ENCODE data around the gene FADS3. TPM values are rescaled to one million over a fixed set of nuclear protein-coding genes. Genes with fewer than 3 reads are reported as not detected.

The FADS3 gene
- total and polyA plus RNA-seq, 9 of the 15 experiments (the other 6 are each of a cell fraction or from before 2014, with no cell fraction given), result 0.97 to 148 (median 92.7) TPM

DNA sequence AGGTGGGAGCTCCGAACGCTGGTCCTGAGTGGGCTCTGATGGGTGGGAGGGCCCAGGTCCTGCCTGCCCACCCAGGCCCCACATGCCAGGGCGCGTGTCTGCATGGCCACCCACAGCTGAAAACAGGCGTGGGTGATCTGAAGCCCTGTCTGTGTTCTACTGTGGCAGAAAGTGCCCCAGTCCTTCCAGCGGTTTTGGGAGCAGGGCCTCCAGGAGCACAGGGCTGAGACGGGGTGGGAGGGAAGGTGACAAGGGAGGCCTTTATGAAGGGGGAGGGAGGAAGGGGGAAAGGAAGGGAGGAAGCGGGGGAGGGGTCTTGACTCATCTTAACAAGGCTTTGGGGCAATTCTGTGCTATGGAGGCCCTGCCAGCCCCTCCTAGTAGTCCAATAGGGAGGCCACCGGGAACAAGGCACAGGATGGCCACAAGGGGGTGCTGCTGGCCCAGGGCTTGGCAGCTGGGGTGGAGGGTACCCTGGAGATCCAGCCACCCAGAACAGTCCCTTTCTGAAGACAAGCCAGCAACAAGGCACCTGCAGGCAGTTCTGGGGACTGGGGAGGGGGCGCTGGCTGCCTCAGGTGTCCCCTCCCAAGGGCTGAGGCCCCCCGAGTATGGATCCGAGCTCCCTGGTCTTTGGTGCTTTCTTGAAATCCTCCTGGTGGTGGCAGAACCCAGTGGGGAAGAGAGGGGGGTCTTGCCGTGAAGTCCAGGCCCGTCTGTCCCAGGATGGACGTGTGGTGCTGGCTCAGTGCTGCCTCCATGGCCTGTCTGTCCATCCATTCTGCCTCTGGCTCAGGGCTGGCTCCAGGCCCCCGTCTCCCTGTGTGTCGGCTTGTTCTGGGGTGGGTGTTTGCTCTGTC, 6.3 kb upstream of the FADS3 start (continued):
- no peak for TF ChIP-seq ARHGAP35 (IDR thresholded peaks at IDR 0.05; ENCODE audit: partially characterized antibody)

DNA sequence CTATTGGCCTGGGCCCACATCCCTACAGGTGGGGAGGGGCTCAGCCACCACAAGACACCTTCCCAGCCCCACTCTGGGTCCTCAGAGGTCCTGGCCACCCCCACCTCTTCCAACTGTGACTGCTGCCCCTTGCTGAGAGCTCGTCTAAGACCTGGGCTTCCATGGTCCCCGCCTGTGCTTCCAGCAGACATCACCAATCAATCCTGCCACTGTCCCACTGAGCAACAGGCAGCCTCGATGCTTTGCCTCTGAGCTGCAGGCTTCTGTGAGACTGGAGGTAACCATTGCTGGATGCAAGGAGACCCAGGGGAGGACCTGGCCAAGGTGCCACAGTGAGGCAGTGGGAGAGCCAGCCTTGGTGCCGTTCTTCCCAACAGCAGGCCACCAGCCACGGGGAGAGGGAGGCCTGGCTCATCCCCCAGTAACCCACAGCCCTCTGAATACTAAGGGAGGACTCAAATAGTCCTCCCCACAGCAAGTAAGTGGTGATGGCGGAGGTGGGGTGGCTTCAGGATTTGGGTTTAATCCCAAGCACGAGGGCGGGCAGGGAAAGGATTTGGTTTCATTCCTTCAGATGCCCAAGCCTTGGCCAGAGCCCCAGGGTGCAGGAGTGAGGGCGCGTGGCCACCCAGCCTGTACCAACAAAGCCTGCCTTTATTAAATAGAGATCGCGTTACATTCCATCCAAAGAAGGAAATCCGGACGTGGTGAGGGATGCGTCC, 5.5 kb upstream of the FADS3 start:
- POLR2A ChIA-PET, result interaction anchor here (0.6 to 10.7 kb wide), 8 partner anchors 12 to 427 kb away, joined by 3 to 109 read pairs (median 4); partner anchors contain the start of genes BEST1 and FTH1
- no TSS peak for BruUV-seq (replicated peaks)

More for the DNA sequence above, 5.5 kb upstream of the FADS3 start:
- DNase-seq (ENCODE audit: extremely low read depth in 1 of 4, low spot score in 3 of 4) (no peak), ATAC-seq (no peak), FAIRE-seq (no peak)
- Histone ChIP-seq H3K79me2 (ENCODE audit: control insufficient read depth, insufficient read depth, low read length) (no peaks in the 10 kb centered on the region), H4K20me1 (replicated peaks; ENCODE audit: control insufficient read depth, insufficient read depth, low read length) (no peaks in the 10 kb centered on the region), H3K27ac (ENCODE audit: extremely low read depth, low read depth, low read length) (no peak overlapping the region), H3K9ac (ENCODE audit: insufficient read depth in 1 of 2, low read depth in 2 of 2, low read length in 2 of 2) (peak overlapping the region in 1 of 2 experiments; percentile 74; a peak in 2 of 4 replicates), H3K9me1 (ENCODE audit: control insufficient read depth, insufficient read depth, low read length) (no peaks in the 10 kb centered on the region), H2AFZ (ENCODE audit: low read depth, low read length) (no peak overlapping the region), H3K4me2 (ENCODE audit: insufficient read depth, low read length) (no peak overlapping the region), H3K27me3 (ENCODE audit: control insufficient read depth in 2 of 2, insufficient read depth in 2 of 2, low read length in 2 of 2) (no peaks in the 10 kb centered on the region), H3K9me3 (replicated peaks; ENCODE audit: control insufficient read depth, insufficient read depth, low read depth, low read length) (no peaks in the 10 kb centered on the region), H3K4me3 (no peak overlapping the region), H3K36me3 (ENCODE audit: control insufficient read depth, insufficient read depth, low read length) (peaks cover 59% of the 10 kb centered on the region; the same call in 2 of the 3 replicates), H3K4me1 (replicated peaks in 1 of 2; ENCODE audit: control insufficient read depth in 2 of 2, insufficient read depth in 2 of 2, low read length in 2 of 2) (peaks cover 4 to 47% of the 10 kb centered on the region in 2 experiments; a peak in 4 of 5 replicates)
- intact Hi-C loops (cut with micrococcal nuclease) (loop anchor here (2.0 kb wide), 1 partner anchor 26 kb away; no protein-coding TSS in a partner anchor), in situ Hi-C loops (cut with MboI) (loop anchor here (5.0 kb wide), 3 partner anchors 50 to 210 kb away; no protein-coding TSS in a partner anchor)
- TF ChIP-seq ZNF23 (CRISPR knock-in tag; IDR thresholded peaks at IDR 0.05) (0 out of 2 replicates have a peak, but pooled peaks have one; percentile 61), HNRNPLL (IDR thresholded peaks at IDR 0.05; ENCODE audit: low read depth, low read length, poor library complexity, severe bottlenecking) (no peak), ZBTB17 (CRISPR knock-in tag; IDR thresholded peaks at IDR 0.05) (peak; percentile 94), ZNF263 (CRISPR knock-in tag; IDR thresholded peaks at IDR 0.05; ENCODE audit: borderline replicate concordance) (peak; percentile 56; the same call in 1 of the 2 replicates), MTF1 (CRISPR knock-in tag; IDR thresholded peaks at IDR 0.05; ENCODE audit: borderline replicate concordance) (no peak), JUN (IDR thresholded peaks at IDR 0.05; ENCODE audit: borderline replicate concordance, low read depth, low read length) (no peak), JUN (CRISPR knock-in tag; IDR thresholded peaks at IDR 0.05; ENCODE audit: borderline replicate concordance) (0 out of 2 replicates have a peak, but pooled peaks have one; percentile 54)
- TF ChIP-seq, protein P1, sequence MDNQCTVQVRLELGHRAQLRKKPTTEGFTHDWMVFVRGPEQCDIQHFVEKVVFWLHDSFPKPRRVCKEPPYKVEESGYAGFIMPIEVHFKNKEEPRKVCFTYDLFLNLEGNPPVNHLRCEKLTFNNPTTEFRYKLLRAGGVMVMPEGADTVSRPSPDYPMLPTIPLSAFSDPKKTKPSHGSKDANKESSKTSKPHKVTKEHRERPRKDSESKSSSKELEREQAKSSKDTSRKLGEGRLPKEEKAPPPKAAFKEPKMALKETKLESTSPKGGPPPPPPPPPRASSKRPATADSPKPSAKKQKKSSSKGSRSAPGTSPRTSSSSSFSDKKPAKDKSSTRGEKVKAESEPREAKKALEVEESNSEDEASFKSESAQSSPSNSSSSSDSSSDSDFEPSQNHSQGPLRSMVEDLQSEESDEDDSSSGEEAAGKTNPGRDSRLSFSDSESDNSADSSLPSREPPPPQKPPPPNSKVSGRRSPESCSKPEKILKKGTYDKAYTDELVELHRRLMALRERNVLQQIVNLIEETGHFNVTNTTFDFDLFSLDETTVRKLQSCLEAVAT (IDR thresholded peaks at IDR 0.05), result peak in 1 of 2 experiments; percentile 39; a peak in 1 of 4 replicates
- 84% methylated on average over 15 of the region's 15 CpGs for WGBS (ENCODE audit: insufficient coverage, low coverage, missing lambda C conversion rate)
- CTCF ChIA-PET (ENCODE audit: low intra/inter-chr PET ratio), result interaction anchor here (0.5 to 6.7 kb wide), 9 partner anchors 50 to 428 kb away, joined by 3 to 98 read pairs (median 4); no protein-coding TSS in a partner anchor

Data from K562 (cell line).